ENCODE results near the gene BAHD1.

BAHD1 gene

DNA sequence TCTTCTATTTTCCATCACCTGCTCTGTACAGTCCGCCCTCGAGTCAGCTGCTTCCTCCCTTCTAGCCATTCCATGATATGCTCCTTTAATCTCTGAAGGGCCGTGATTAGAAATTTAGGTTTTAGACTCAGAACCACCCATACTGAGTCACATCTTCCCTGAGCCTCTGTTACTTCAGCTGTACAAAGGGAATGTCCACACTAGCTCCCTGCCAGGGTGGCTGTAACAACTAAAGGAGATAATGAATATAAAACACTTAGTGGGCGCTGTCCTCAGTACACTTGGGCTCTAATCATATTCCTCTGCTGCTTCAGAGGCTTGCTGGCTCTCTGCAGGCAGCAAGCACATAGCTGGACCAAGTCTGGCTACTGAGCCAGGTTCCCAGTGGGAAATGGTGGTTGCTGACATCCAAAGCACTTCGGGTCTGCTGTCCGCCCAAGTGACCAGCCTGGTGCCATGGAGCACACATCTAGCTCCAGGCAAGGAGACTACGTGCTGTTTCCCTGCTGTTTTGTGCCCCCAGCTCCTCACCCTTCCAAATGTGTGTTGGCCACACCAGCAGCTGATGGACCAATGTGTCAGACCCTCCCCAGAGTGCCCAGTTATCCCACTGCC, 29.1 kb downstream of the BAHD1 start:
- DNase-seq: no peak

DNA sequence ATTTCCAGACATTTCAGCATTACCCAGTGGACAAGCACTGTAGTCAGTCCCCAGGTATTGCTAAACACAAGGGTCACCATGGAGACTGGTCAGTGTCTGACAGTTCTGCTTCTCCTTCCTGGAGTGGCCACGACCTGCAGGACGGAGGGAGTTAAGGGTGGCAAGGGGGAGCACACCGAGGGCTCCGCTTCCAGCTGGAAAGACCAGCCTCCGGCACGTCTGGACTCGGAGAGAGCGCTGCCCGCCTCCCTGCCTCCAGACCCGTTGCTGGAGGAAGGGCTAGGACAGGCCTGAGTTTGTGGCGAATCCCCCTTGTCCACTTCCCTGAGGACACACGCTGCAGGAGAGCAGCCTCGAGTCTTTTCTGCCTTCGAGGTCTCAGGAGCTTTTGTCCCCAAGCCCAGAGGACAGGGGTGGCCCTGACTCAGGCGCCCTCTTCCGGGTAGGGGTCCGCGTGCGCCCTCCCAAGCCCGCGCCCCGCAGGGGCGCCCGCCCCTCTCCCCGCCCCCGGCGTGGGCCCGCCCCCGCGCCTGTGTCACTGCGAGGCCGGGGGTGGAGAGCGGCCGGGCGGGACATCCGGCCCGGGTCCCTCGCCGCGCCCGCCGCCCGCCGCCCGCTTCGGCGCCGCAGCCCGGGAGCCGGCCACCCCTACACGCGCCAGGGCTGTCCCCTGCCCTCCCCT, 29.8 kb downstream of the BAHD1 start, which contains the start of gene CHST14:
Gene CHST14, plus strand, starts transcription at position 562 of the 682 bp plus-strand sequence. CDS start 230 bp downstream, outside the sequence.
- DNase-seq: no peak

DNA sequence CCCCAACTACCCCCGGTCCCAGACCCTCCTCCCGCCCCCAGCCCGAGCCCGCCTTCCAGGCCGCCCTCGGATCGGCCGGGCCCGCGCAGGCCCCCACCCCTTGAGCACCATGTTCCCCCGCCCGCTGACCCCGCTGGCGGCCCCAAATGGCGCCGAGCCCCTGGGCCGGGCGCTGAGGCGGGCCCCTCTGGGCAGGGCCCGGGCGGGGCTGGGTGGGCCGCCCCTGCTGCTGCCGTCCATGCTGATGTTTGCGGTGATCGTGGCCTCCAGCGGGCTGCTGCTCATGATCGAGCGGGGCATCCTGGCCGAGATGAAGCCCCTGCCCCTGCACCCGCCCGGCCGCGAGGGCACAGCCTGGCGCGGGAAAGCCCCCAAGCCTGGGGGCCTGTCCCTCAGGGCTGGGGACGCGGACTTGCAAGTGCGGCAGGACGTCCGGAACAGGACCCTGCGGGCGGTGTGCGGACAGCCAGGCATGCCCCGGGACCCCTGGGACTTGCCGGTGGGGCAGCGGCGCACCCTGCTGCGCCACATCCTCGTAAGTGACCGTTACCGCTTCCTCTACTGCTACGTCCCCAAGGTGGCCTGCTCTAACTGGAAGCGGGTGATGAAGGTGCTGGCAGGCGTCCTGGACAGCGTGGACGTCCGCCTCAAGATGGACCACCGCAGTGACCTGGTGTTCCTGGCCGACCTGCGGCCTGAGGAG, 30.5 kb downstream of the BAHD1 start:
- DNase-seq: no peak

DNA sequence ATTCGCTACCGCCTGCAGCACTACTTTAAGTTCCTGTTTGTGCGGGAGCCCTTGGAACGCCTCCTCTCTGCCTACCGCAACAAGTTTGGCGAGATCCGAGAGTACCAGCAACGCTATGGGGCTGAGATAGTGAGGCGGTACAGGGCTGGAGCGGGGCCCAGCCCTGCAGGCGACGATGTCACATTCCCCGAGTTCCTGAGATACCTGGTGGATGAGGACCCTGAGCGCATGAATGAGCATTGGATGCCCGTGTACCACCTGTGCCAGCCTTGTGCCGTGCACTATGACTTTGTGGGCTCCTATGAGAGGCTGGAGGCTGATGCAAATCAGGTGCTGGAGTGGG, 31.0 kb downstream of the BAHD1 start:
- DNase-seq: no peak

DNA sequence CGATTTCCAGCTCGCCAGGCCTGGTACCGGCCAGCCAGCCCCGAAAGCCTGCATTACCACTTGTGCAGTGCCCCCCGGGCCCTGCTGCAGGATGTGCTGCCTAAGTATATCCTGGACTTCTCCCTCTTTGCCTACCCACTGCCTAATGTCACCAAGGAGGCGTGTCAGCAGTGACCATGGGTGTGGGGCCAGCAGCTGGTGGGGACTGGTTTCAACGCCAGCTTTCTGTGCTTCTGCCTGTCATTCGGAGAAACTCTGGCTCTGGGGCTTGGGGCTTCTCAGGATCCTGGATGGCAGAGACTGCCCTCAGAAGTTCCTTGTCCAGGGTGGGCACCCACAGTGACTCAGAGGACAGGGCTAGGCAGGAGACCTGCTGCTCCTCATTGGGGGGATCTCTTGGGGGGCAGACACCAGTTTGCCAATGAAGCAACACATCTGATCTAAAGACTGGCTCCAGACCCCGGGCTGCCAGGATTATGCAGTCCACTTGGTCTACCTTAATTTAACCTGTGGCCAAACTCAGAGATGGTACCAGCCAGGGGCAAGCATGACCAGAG, 31.5 kb downstream of the BAHD1 start:
- no peak for DNase-seq

DNA sequence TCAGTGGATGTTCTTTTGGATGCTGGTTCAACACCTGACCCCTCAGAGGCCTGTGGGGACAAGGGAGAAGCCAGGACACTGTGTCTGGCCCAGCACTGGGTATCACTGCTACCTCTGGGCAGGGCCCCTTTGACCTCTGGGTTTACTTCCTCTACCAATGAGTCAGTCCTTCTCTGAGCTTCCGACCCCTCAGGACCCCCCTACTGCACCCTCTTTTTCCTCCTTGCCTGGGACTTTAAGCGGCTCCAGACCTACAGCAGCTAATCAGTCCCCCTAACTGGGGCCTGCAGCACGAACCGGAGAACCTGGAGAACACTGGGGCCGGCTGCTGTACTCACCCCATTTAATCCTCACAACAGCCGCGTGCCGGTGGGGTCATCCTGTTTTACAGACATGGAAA, 33.8 kb downstream of the BAHD1 start:
- DNase-seq: no peak

DNA sequence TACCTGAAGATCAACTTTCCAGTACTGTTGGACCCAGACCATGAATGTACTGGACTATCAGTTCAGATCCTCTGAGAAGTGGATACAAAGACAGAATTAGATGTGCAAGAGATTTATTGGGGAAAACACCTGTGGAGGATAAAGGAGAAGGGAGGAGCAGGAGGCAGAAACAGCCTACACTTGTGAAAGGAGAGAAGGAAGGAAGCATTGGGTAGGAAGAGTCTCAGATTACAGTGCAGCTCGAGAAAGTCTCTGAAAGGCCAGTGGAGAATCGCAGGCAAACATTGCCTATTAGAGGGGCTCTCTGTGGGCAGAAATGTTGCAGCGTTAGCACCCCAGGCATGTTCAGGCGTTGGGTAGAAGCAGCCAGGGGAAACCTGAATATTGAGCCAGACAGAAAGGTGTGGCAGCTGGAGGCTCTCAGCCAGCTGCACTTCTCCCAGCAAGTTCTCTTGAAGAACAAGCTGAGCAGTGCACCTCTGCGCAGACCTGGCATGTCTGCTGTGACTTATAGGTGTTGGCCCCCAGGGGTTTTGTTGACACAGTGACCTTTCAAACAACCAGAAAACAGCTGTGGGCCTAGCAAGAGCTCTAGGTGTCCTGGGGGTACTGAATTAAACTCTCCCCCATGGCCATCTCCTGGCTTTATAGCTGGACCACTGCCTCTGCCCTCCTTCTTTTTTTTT, 37.0 kb downstream of the BAHD1 start:
- DNase-seq: no peak

DNA sequence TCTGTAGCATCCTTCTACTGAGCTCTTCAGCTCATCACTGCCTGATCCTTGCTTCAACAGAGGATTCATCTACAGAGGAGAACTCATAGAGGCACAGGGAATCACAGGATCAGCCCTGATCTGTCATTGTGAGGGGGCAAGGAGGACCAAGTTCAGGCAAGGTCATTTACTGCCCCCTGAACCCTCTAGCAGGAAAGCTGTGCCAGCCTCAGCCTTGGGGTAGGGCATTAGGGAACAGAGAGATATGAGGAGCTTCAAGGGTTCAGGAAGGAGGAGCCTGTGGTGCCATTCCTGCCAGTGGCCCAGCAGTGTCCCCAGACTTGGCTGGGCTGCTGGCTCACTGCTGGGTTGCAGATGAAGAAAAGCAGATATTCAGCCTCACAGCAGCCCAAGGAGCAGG, 38.3 kb downstream of the BAHD1 start:
- no peak for DNase-seq

DNA sequence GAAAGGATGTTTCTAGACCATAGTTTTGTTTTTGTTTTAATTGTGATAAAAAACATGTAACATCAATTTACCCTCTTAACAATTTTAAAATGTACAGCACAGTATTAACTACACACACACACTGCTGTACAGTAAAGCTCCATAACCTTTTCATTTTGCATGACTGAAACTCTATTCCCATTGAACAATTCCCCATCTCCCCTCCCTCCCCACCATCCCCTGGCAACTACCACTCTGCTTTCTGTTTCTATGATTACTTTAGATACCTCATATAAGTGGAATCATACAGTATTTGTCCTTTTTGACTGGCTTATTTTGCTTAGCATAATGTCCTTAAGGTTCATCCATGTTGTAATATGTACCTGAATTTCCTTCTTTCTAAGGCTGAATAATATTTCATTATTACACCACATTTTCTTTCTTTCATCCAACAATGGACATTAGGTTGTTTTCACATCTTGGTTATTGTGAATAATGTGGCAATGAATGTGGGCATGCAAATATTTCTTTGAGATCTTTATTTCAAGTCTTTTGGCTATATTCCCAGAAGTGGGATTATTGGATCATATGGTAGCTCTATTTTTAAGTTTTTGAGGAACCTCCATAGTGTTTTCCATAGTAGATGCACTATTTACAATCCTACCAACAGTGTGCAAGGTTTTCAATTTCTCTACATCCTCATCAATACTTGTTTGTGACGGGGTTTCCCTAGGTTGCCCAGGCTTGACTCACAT, 40.8 kb downstream of the BAHD1 start:
- DNase-seq: no peak

DNA sequence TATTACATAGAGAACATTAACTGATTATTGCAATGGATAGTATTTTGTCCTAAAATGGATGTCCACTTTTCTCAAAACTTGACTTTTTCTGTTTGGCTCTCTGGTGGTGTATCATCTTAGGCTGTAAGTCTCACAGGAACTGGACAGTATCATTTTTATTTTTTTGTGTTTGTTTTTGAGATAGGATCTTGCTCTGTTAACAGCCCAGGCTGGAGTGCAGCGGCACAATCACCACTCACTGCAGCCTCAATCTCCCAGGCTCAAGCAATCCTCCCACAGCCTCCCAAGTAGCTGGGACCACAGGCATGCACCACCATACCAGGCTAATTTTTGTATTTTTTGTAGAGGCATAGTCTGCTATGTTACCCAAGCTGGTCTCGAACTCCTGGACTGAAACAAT, 43.2 kb downstream of the BAHD1 start:
- DNase-seq: no peak

DNA sequence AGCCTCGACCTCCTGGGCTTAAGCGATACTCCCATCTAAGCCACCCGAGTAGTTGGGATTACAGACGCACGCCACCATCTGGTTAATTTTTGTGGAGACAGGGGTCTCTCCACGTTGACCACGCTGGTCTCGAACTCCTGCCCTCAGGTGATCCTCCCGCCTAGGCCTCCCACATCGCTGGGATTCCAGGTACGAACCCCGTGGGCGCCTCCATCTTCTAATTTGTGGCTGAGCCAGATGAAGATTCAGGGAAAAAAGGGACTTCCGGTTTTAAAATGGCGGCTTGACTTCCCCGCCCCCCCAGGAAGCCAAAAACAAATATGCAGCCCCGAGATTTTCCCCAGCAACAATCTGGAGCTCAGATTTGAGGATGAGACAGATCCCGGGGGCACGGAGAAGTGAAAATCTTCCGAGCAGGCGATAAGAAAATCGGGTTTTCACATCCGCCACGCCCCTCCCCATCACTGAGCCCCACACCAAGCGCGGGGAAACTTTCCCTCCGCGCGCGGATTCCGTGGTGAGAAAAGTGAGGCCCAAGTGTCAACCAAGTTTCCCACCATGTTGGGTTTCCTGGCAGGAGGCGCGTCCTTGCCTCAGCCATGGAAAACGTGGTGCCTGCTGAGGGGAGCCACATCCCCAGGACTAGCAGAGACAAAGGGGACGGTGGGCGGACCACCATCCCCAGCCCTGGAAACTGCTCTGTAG, 45.5 kb downstream of the BAHD1 start:
- no peak for DNase-seq

DNA sequence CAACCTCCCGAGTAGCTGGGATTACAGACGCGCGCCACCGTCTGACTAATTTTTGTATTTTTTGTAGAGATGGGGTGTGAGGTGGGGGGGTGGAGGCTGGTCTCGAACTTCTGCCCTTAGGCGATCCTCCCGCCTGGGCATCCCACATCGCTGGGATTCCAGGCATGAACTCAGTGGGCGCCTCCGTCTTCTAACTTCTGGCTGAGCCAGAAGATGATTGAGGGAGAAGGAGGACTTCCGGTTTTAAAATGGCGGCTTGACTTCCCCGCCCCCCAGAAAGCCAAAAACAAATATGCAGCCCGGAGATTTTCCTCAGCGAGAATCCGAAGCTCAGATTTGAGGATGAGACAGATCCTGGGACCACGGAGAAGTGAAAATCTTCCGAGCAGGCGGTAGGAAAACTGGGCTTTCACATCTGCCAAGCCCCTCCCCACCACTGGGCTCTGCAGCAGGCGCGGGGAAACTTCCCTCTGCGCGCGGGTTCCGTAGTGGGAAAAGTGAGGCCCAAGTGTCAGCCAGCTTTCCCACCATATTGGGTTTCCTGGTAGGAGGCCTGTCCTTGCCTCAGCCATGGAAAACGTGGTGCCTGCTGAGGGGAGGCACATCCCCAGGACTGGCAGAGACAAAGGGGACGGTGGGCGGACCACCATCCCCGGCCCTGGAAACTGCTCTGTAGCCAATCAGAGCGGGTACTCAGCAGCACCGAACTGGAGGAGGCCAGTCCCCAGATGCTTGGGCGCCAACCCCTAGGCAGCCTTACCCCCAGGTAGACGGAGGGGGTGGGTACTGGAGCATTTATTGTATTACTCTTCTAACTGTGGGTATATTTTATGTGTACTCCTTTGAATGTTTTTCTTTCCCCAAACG, 47.3 kb downstream of the BAHD1 start:
- DNase-seq: no peak

DNA sequence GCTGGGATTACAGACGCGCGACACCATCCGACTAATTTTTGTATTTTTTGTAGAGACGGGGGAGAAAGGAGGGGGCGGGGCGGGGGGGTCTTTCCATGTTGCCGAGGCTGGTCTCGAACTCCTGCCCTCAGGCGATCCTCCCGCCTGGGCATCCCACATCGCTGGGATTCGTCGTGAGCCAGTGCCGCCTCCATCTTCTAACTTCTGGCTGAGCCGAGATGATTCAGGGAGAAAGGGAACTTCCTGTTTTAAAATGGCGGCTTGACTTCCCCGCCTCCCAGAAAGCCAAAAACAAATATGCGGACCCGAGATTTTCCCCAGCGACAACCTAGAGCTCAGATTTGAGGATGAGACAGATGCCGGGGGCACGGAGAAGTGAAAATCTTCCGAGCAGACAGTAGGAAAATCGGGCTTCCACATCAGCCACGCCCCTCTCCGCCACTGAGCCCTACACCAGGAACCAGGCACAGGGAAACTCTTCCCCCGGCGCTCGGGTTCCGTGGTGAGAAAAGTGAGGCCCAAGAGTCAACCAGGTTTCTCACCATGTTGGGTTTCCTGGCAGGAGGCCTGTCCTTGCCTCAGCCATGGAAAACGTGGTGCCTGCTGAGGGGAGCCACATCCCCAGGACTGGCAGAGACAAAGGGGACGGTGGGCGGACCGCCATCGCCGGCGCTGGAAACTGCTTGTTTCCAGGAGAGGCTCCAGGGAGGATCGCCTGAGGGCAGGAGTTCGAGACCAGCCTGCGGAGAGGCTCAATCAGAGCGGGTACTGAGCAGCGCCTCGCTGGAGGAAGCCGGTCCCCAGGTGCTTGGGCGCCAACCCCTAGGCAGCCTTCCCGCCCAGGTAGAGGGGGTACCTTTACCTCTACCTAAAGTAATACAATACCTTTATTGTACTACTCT, 48.8 kb downstream of the BAHD1 start:
- no peak for DNase-seq

DNA sequence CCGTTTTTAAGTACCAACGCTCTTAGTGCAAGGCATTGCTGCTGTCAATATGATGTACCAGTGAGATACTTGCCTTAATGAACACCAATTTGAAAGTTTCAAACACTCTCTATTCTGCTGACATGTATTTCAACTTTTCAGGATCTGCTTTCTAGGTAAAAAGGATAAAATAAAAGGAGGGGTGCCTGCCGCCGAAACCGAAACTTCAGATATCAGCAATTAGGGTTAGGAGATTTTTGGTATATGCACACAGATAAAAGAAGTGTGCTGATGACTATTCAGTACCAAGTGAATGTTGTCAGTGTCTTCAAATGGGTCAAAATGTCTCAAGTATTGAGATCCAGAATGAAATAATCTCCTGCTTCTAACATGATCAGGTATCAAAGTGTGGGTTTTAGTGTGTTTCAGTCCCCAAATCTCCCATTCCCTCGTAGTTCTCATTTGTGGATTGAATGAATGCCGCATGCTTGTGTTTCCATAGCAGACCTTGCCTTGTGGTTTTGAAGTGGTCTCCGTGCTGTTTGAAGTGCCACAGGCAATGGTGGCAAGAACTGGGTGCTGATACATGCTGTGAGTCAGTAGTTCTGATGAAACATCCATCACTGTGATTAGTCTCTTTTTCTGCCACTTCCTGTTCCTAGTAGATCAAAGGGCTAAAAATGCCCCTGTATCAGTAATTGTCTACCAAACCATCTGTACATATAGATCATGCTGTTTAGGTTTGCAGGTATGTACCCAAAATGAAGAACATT, 52.5 kb downstream of the BAHD1 start:
- no peak for DNase-seq

DNA sequence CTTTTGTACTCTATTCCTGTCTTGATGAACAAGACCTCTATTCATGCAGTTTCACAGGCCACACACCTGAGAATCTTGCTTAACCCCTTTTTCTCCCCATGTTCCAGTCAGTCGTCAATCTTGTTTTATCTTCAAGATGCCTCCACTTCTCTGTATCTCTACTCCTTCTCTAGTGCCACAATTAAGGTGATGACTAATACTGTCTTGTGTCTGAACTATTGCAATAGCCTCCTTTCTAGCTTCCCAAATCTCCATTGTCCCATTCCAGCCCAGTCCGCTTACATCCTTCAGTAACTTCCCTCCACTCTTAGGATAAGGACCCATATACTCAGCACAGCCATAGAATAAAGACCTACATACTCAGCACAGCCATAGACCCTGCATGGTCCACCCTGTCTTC, 54.8 kb downstream of the BAHD1 start:
- no peak for DNase-seq

DNA sequence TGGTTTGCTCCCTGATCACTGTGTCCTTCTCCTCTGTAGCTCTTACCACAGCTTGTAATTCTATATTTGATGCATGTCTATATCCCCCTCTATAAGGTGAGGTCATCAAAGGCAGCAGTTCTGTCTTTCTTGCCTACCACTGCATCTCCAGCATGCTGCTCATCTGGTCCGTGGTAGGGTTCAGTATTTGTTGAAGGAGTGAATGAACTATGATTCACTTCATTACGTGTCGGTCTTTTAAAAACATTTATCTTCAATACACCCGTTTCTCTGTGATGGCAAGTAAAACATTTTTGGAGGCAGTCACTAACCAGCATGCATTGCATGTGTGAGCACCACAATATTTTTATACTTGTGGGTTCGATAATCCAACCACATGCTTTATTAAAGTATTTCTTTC, 57.7 kb downstream of the BAHD1 start:
- DNase-seq: no peak

DNA sequence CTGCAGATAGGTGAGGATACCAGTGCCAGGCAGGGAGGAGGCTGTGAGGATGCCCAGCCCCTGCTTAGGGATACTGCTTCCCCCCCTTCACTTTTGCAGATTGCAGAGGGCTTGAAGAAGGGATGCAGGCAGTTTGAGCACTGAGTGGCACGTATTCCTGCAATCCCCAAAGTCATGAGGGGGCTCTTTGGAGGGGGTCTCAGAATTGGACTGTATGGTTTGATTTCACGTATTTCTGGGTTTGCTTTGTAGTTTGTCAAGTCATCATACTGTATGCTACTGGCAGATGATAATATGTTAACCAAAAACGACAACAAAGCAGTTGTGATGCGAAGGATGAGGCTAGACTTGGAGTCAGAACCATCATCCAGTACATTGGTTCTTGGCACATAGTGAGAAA, 58.1 kb downstream of the BAHD1 start:
- no peak for DNase-seq

DNA sequence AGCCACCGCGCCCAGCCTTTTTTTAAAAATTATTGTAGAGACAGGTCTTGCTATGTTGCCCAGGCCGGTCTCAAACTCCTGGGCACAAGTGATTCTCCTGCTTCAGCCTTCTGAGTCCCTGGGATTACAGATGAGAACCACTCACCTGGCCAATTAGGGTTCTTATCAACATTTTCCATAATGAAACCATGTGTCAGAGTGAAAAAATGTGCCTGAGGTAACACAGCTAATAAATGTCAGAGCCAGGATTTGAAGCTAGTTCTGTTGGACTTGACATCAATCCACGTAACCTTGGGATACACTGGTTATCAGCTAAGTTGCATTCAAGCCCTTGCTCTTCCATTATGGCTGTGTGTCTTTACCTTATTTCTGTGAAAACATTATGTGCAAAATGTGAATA, 59.2 kb downstream of the BAHD1 start:
- no peak for DNase-seq

Measured in cerebellar nuclear complex (tissue), 1 donor.